Measurements from ENCODE around the gene CAPN2.

DNA sequence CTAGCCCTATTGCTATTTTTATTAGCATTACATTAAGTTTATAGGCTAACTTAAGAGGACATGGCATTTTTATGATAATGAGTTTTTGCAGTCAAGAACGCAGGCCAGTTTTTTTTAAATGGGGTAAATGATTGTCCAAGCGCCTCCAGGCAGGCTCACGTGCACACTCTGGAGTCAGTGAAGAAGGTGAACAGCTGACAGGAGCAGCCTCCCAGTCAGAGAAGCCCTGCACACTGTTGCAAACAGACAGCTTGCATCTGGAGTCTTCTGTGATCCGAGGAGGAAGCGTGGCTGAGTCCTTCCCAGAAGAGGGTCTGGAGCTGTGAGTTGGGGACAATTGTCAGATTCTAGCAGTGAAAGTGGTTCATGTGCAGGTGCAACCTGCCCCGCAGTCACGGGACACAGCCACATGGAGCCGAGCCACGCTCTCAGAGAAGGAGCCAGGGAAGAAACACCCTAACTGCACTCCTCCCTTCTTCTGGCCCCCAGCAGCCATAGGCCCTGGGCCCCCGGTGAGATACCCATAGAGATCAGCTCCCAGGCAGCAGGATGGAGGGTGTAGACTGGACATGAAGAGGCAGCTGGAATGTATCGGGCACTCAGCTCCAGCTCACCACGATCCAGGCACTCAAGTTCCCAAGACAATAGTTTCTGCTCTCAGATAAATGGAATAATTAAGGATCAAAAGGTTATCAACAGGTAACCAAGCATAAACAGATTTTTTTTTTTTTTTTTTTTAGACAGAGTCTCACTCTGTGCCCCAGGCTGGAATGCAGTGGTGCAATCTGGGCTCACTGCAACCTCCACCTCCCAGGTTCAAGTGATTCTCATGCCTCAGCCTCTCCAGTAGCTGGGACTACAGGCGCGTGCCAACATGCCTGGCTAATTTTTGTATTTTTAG lies 26.4 kb downstream of the CAPN2 start:
- TF ChIP-seq POLR2A (IDR thresholded peaks at IDR 0.05) (no peak), CTCF (IDR thresholded peaks at IDR 0.05) (peak in 1 of 4 experiments; percentile 5)
